GM12878 (cell line): ENCODE data around the gene SKA3. TPM values are rescaled to one million over a fixed set of nuclear protein-coding genes. Genes with fewer than 3 reads are reported as not detected.

ENCODE experiments used
- ATAC-seq: fragments of 200-7000 bp; cut with Tn5 transposase; 3 replicates; pipeline ENCODE4 v1.9.1; 2020; ENCODE audit warnings: mild to moderate bottlenecking, moderate library complexity
- BruUV-seq: library from RNA; stranded (reverse); fragments of 400-500 nt; replicated peaks from 2 replicates; lab custom pipeline; 2021; lab: Mats Ljungman, UMichigan
- CTCF ChIA-PET: fragments of 300-600 bp; sonication (Branson Sonifier 250); formaldehyde crosslinking; extraction: SDS; loops from one replicate; lab custom pipeline; 2021; ENCODE audit warnings: inconsistent platforms; lab: Yijun Ruan, JAX
- POLR2A ChIA-PET: fragments of 350-600 bp; formaldehyde crosslinking; extraction: SDS; loops from one replicate; lab custom pipeline; 2021; ENCODE audit warnings: inconsistent platforms; lab: Charles Lee
- RAD21 ChIA-PET: fragments of 300-600 bp; sonication (Branson Sonifier 250); formaldehyde crosslinking; loops from one replicate; lab custom pipeline; 2023; ENCODE audit warnings: antibody characterized with exemption; ENCODE audit not compliant: unreplicated experiment; lab: Charles Lee
- SMC1A ChIA-PET: fragments of 300-600 bp; sonication (Branson Sonifier 250); formaldehyde crosslinking; loops from one replicate; lab custom pipeline; 2023; ENCODE audit not compliant: unreplicated experiment, uncharacterized antibody; lab: Charles Lee
- DNase-seq: peaks from one replicate; pipeline ENCODE4 v3.0.0-alpha.2; 2011; ENCODE audit warnings: low read depth, low spot score
- FAIRE-seq: peaks from 3 replicates; lab custom pipeline; 2011; peaks lifted over from hg19 to GRCh38; lab: Jason Lieb, UNC
- H2AFZ ChIP-seq: 2 replicates; pipeline ENCODE4 v1.6.0; 2011; ENCODE audit warnings: low read depth, low read length, control low read depth; ENCODE audit not compliant: control insufficient read depth
- H3K27ac ChIP-seq: 2 replicates; pipeline ENCODE4 v1.5.1; 2011; ENCODE audit warnings: control low read depth; ENCODE audit not compliant: control insufficient read depth, insufficient read depth
- H3K27me3 ChIP-seq, 2 experiments: replicated peaks in 1 of 2; 2 replicates each; pipeline versions ENCODE4 v1.6.0 to v1.6.1; 2011; ENCODE audit warnings: low read length in 1 of 2; ENCODE audit not compliant: control insufficient read depth in 2 of 2, insufficient read depth in 2 of 2
- H3K36me3 ChIP-seq, 2 experiments: 2 replicates each; pipeline ENCODE4 v1.5.1; 2011; ENCODE audit warnings: low read length in 1 of 2; ENCODE audit not compliant: control insufficient read depth in 2 of 2, insufficient read depth in 2 of 2
- H3K4me1 ChIP-seq: 2 replicates; pipeline ENCODE4 v1.6.1; 2011; ENCODE audit warnings: mild to moderate bottlenecking, low read length, moderate library complexity, mixed read lengths; ENCODE audit not compliant: control insufficient read depth, insufficient read depth
- H3K4me2 ChIP-seq: 2 replicates; pipeline ENCODE4 v1.6.0; 2011; ENCODE audit warnings: control low read depth; ENCODE audit not compliant: control insufficient read depth, insufficient read depth
- H3K4me3 ChIP-seq: fragments of 200-600 bp; sonication (generic); 2 replicates; pipeline ENCODE4 v1.5.1; 2016
- H3K79me2 ChIP-seq: 2 replicates; pipeline ENCODE4 v1.6.0; 2011; ENCODE audit warnings: low read length; ENCODE audit not compliant: control insufficient read depth, insufficient read depth
- H3K9ac ChIP-seq: 2 replicates; pipeline ENCODE4 v1.8.0; 2011; ENCODE audit warnings: low read length, control low read depth, mixed read lengths; ENCODE audit not compliant: control insufficient read depth, insufficient read depth
- H3K9me3 ChIP-seq: replicated peaks from 3 replicates; pipeline ENCODE4 v1.5.1; 2011; ENCODE audit warnings: mild to moderate bottlenecking, low read length; ENCODE audit not compliant: control insufficient read depth, insufficient read depth
- H4K20me1 ChIP-seq: 2 replicates; pipeline ENCODE4 v1.6.0; 2011; ENCODE audit not compliant: control insufficient read depth, insufficient read depth
- BCL3 ChIP-seq: IDR thresholded peaks from 2 replicates; pipeline ENCODE4 v1.6.1; 2011; ENCODE audit warnings: borderline replicate concordance, low read depth, mild to moderate bottlenecking, moderate library complexity, low read length; ENCODE audit not compliant: insufficient read depth, poor library complexity, severe bottlenecking
- GABPA ChIP-seq: IDR thresholded peaks from 2 replicates; pipeline ENCODE4 v1.6.1; 2014; ENCODE audit warnings: antibody characterized with exemption, low read depth, mild to moderate bottlenecking, inconsistent platforms
- GATAD2B ChIP-seq: fragments of 450-650 bp; conservative IDR thresholded peaks from 2 replicates; pipeline ENCODE4 v1.6.1; 2017; ENCODE audit warnings: low read depth, mild to moderate bottlenecking, moderate library complexity
- RFX5 ChIP-seq: IDR thresholded peaks from 2 replicates; pipeline ENCODE4 v1.6.1; 2011; ENCODE audit warnings: low read depth, low read length, improper control_type of control experiment
- SUPT20H ChIP-seq: IDR thresholded peaks from 2 replicates; pipeline ENCODE4 v1.6.1; 2011; ENCODE audit warnings: low read depth, mild to moderate bottlenecking, low read length, moderate library complexity, borderline replicate concordance; ENCODE audit not compliant: control insufficient read depth
- TCF3 ChIP-seq: IDR thresholded peaks from 2 replicates; pipeline ENCODE4 v1.6.1; 2012; ENCODE audit warnings: low read depth, mild to moderate bottlenecking, low read length, borderline replicate concordance; ENCODE audit not compliant: insufficient read depth
- ZNF384 ChIP-seq: IDR thresholded peaks from 2 replicates; pipeline ENCODE4 v1.6.1; 2012; ENCODE audit warnings: low read depth, mild to moderate bottlenecking, low read length, improper control_type of control experiment, borderline replicate concordance
- WGBS: methylation state at CpG from one replicate; pipeline ENCODE4 v1.1.6; 2016; ENCODE audit warnings: low lambda C conversion rate; ENCODE audit not compliant: insufficient replicate concordance, insufficient coverage; ENCODE audit errors: missing lambda C conversion rate; 5-methylcytosine and 5-hydroxymethylcytosine counted together
- in situ Hi-C: fragments of 300-500 bp; cut with MboI; formaldehyde crosslinking; loops from 9 replicates; pipeline ENCODE4 v1.14.3; 2018; ENCODE audit warnings: mixed read lengths
- intact Hi-C: fragments of 100-400 bp; cut with micrococcal nuclease; formaldehyde crosslinking; loops from one replicate; pipeline ENCODE4 v1.14.2; 2022; ENCODE audit not compliant: unreplicated experiment
- polyA plus RNA-seq, 11 experiments: library from polyadenylated mRNA; depleted of rRNA in 4 of 11; unstranded in 6 of 11; stranded (reverse) in 5 of 11; fragments of >200 nt; fragmentation: Nextera tagmentation in 4 of 11; fragmentation: Illumina TruSeq in 1 of 11; extraction: Ambion mirVana in 4 of 11; extraction: Trizol in 1 of 11; gene quantifications; 1 replicate in 1 of 11; 2 replicates in 10 of 11; pipeline versions ENCODE4 v1.2.1 to v1.2.3, GENCODE V29; 2011 to 2016; ENCODE audit warnings: inconsistent platforms in 2 of 11, missing spikeins in 2 of 11, low read depth in 1 of 11
- total RNA-seq, 4 experiments: library from RNA; depleted of rRNA in 3 of 4; stranded (reverse); fragments of >200 nt in 3 of 4; fragmentation: Illumina TruSeq in 1 of 4; extraction: Trizol in 1 of 4; gene quantifications; 2 replicates each; pipeline versions ENCODE4 v1.2.1 to v1.2.3, GENCODE V29; 2013 to 2021
- TF ChIP-seq, protein P1 (sequence below): fragments of 450-650 bp; formaldehyde crosslinking; IDR thresholded peaks from 2 replicates; pipeline ENCODE4 v1.4.0; 2022; ENCODE audit warnings: mild to moderate bottlenecking, moderate library complexity

Gene SKA3
- total and polyA plus RNA-seq, 10 of the 15 experiments (the other 5 are each of a cell fraction or from before 2014, with no cell fraction given), result 13.5 to 69.7 (median 26.3) TPM

GRCh38 chr13:21115231-21115630 lies 61.1 kb downstream of the SKA3 start:
- CTCF ChIA-PET, result no interaction called here
- Histone ChIP-seq H3K9ac (no peak overlapping the region), H3K4me2 (no peak overlapping the region), H3K9me3 (no peaks in the 10 kb centered on the region), H3K27me3 (no peaks in the 10 kb centered on the region), H3K27ac (no peak overlapping the region), H4K20me1 (no peaks in the 10 kb centered on the region), H3K79me2 (no peaks in the 10 kb centered on the region), H3K4me1 (no peaks in the 10 kb centered on the region), H2AFZ (no peak overlapping the region), H3K4me3 (no peak overlapping the region), H3K36me3 (no peaks in the 10 kb centered on the region)
- intact Hi-C loops, result loop anchor here (10.0 kb wide), 1 partner anchor 180 kb away; no protein-coding TSS in a partner anchor
- FAIRE-seq, result no peak
- TF ChIP-seq GATAD2B, result no peak
- no peak for TF ChIP-seq TCF3
- TF ChIP-seq BCL3, result no peak
- no peak for TF ChIP-seq ZNF384
- TF ChIP-seq RFX5, result no peak
- TF ChIP-seq, protein P1, sequence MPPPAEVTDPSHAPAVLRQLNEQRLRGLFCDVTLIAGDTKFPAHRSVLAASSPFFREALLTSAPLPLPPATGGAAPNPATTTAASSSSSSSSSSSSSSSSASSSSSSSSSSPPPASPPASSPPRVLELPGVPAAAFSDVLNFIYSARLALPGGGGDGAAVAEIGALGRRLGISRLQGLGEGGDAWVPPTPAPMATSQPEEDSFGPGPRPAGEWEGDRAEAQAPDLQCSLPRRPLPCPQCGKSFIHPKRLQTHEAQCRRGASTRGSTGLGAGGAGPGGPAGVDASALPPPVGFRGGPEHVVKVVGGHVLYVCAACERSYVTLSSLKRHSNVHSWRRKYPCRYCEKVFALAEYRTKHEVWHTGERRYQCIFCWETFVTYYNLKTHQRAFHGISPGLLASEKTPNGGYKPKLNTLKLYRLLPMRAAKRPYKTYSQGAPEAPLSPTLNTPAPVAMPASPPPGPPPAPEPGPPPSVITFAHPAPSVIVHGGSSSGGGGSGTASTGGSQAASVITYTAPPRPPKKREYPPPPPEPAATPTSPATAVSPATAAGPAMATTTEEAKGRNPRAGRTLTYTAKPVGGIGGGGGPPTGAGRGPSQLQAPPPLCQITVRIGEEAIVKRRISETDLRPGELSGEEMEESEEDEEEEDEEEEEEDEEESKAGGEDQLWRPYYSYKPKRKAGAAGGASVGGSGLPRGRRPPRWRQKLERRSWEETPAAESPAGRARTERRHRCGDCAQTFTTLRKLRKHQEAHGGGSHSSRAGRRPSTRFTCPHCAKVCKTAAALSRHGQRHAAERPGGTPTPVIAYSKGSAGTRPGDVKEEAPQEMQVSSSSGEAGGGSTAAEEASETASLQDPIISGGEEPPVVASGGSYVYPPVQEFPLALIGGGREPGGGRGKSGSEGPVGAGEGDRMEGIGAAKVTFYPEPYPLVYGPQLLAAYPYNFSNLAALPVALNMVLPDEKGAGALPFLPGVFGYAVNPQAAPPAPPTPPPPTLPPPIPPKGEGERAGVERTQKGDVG (CRISPR knock-in tag), result no peak
- no peak for TF ChIP-seq GABPA
- no peak for TF ChIP-seq SUPT20H
- no peak for ATAC-seq
- SMC1A ChIA-PET, result no interaction called here
- no TSS peak for BruUV-seq
- RAD21 ChIA-PET, result no interaction called here
- in situ Hi-C loops, result loop anchor here (25.0 kb wide), 1 partner anchor 1672 kb away; no protein-coding TSS in a partner anchor
- 50% methylated on average over 3 of the region's 3 CpGs for WGBS
- POLR2A ChIA-PET, result no interaction called here
- DNase-seq, result no peak
